ENCODE results near the gene ATOX1.

DNA sequence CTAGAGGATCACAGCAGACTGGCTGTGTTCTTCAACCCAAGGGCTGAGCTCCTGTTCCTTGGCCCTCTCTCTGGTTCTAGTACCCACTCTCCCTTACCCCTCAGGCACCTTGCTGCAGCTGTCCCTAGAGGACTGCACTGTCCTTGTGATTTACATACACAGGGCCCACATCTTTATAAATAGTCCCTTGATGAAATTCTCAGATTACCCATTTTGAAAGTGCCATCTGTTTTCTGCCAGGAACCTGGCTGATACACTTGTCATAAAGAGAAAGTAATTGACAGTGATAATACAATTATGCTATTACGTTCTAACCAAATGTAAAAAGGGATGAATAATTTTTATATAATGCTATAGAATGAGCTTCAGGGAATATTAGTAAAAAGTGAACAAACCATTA is 55.2 kb downstream of the ATOX1 start:
- no peak for TF ChIP-seq POLR2A (IDR thresholded peaks at IDR 0.05)
- TF ChIP-seq, protein P1, sequence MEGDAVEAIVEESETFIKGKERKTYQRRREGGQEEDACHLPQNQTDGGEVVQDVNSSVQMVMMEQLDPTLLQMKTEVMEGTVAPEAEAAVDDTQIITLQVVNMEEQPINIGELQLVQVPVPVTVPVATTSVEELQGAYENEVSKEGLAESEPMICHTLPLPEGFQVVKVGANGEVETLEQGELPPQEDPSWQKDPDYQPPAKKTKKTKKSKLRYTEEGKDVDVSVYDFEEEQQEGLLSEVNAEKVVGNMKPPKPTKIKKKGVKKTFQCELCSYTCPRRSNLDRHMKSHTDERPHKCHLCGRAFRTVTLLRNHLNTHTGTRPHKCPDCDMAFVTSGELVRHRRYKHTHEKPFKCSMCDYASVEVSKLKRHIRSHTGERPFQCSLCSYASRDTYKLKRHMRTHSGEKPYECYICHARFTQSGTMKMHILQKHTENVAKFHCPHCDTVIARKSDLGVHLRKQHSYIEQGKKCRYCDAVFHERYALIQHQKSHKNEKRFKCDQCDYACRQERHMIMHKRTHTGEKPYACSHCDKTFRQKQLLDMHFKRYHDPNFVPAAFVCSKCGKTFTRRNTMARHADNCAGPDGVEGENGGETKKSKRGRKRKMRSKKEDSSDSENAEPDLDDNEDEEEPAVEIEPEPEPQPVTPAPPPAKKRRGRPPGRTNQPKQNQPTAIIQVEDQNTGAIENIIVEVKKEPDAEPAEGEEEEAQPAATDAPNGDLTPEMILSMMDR (IDR thresholded peaks at IDR 0.05) = no peak

Measured in thyroid gland (tissue), 4 donors.